ENCODE results near the gene CDKN1C. TPM values are rescaled to one million over a fixed set of nuclear protein-coding genes. Genes with fewer than 3 reads are reported as not detected.

The CDKN1C gene
- polyA plus RNA-seq, 1 of the 3 experiments (the other 2 are of a cell fraction) = 1.6 TPM

GRCh38 chr11:2883979-2884815 lies 1.4 kb downstream of the CDKN1C start (continued):
- TF ChIP-seq, protein P1, sequence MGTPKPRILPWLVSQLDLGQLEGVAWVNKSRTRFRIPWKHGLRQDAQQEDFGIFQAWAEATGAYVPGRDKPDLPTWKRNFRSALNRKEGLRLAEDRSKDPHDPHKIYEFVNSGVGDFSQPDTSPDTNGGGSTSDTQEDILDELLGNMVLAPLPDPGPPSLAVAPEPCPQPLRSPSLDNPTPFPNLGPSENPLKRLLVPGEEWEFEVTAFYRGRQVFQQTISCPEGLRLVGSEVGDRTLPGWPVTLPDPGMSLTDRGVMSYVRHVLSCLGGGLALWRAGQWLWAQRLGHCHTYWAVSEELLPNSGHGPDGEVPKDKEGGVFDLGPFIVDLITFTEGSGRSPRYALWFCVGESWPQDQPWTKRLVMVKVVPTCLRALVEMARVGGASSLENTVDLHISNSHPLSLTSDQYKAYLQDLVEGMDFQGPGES (IDR thresholded peaks at IDR 0.05; ENCODE audit: low read depth, low read length) = no peak
- TF ChIP-seq, protein P2, sequence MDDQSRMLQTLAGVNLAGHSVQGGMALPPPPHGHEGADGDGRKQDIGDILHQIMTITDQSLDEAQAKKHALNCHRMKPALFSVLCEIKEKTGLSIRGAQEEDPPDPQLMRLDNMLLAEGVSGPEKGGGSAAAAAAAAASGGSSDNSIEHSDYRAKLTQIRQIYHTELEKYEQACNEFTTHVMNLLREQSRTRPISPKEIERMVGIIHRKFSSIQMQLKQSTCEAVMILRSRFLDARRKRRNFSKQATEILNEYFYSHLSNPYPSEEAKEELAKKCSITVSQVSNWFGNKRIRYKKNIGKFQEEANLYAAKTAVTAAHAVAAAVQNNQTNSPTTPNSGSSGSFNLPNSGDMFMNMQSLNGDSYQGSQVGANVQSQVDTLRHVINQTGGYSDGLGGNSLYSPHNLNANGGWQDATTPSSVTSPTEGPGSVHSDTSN (IDR thresholded peaks at IDR 0.05) = no peak
- TF ChIP-seq MXI1 (IDR thresholded peaks at IDR 0.05; ENCODE audit: low read depth, low read length) (no peak), CHD2 (IDR thresholded peaks at IDR 0.05; ENCODE audit: low read length, partially characterized antibody) (no peak), ELF1 (IDR thresholded peaks at IDR 0.05) (no peak), TCF12 (IDR thresholded peaks at IDR 0.05) (no peak), RAD21 (IDR thresholded peaks at IDR 0.05; ENCODE audit: low read length) (no peak)

DNA sequence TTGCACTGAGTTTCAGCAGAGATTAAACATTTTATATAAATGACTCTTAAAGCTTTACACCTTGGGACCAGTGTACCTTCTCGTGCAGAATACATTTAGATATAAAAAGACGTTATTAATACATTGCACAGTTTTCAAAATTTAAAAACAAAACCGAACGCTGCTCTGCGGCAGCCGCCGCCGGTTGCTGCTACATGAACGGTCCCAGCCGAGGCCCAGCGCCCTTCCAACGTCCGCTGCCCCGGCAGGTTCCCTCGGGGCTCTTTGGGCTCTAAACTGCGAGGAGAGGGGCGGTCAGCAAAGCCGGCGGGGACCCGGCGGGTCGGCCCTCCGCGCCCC lies 2.0 kb downstream of the CDKN1C start:
- H3K36me3 ChIP-seq (replicated peaks in 1 of 2; ENCODE audit: control insufficient read depth in 1 of 2, insufficient read depth in 2 of 2, low read length in 1 of 2) = no peaks in the 10 kb centered on the region
- H3K9ac ChIP-seq = no peak overlapping the region
- H3K4me2 ChIP-seq = peak overlapping the region; percentile 73
- H2AFZ ChIP-seq (ENCODE audit: low read depth) = no peak overlapping the region
- peaks cover 3 to 40% of the 10 kb centered on the region in 2 experiments; a peak in 1 of 4 replicates for H3K4me1 ChIP-seq (ENCODE audit: control insufficient read depth in 1 of 2, insufficient read depth in 2 of 2, low read depth in 1 of 2, low read length in 1 of 2)
- H3K79me2 ChIP-seq (ENCODE audit: insufficient read depth) = no peaks in the 10 kb centered on the region
- ChIA-PET CTCF (interaction anchor here (0.9 to 16.8 kb wide), 8 partner anchors 9 to 346 kb away, joined by 3 to 1016 read pairs (median 4); no protein-coding TSS in a partner anchor), POLR2A (interaction anchor here (4.6 kb wide), 1 partner anchor 105 kb away, joined by 25 read pairs; no protein-coding TSS in a partner anchor)
- peak overlapping the region; percentile 58 to 64; a peak in 3 of 4 replicates for H3K4me3 ChIP-seq (ENCODE audit: low read depth in 2 of 2, low read length in 1 of 2)
- WGBS (ENCODE audit: low lambda C conversion rate) = 68% methylated on average over 14 of the region's 24 CpGs
- H3K9me2 ChIP-seq = no peaks in the 10 kb centered on the region
- no peaks in the 10 kb centered on the region for H4K20me1 ChIP-seq (ENCODE audit: insufficient read depth)
- DNase-seq = no peak
- H3K27me3 ChIP-seq (ENCODE audit: insufficient read depth) = no peaks in the 10 kb centered on the region
- H3F3A ChIP-seq (replicated peaks; ENCODE audit: insufficient read depth) = peaks cover 7% of the 10 kb centered on the region
- H3K9me3 ChIP-seq = no peaks in the 10 kb centered on the region
- no peak overlapping the region; a peak in 1 of 4 replicates for H3K27ac ChIP-seq (ENCODE audit: low read depth in 2 of 2, low read length in 1 of 2)
- TF ChIP-seq GABPA (IDR thresholded peaks at IDR 0.05; ENCODE audit: low read depth) (no peak), CHD2 (IDR thresholded peaks at IDR 0.05; ENCODE audit: low read length, partially characterized antibody) (no peak), MEF2A (IDR thresholded peaks at IDR 0.05; ENCODE audit: borderline replicate concordance, low read depth) (no peak), CTCF (IDR thresholded peaks at IDR 0.05) (no peak), RAD21 (IDR thresholded peaks at IDR 0.05; ENCODE audit: low read length) (no peak), USF1 (IDR thresholded peaks at IDR 0.05; ENCODE audit: borderline replicate concordance, low read depth) (no peak), SIN3A (IDR thresholded peaks at IDR 0.05; ENCODE audit: borderline replicate concordance, low read depth, low read length) (no peak), REST (IDR thresholded peaks at IDR 0.05; ENCODE audit: low read depth, low read length) (no peak), RXRA (IDR thresholded peaks at IDR 0.05; ENCODE audit: borderline replicate concordance, low read depth) (no peak), TEAD4 (IDR thresholded peaks at IDR 0.05; ENCODE audit: borderline replicate concordance, insufficient read depth) (no peak), TAF1 (IDR thresholded peaks at IDR 0.05; ENCODE audit: borderline replicate concordance, low read depth, low read length) (no peak), EZH2phosphoT487 (IDR thresholded peaks at IDR 0.05; ENCODE audit: borderline replicate concordance, low read depth) (no peak), GATA2 (CRISPR knock-in tag; IDR thresholded peaks at IDR 0.05) (no peak), JUND (IDR thresholded peaks at IDR 0.05) (no peak), MAX (IDR thresholded peaks at IDR 0.05; ENCODE audit: low read depth) (no peak)

Measured in SK-N-SH (cell line).